GM18498 (cell line): Measurements from ENCODE around the gene EML6.
"Not testable (repeated sequence)": the region's sequence is repeated elsewhere in the genome, so short reads cannot be mapped to it uniquely, and the experiment has no call there.

Experiments used
- ATAC-seq: cut with Tn5 transposase; IDR thresholded peaks from one replicate; pipeline ENCODE4 v1.9.1; 2021; ENCODE audit warnings: mild to moderate bottlenecking, moderate library complexity; ENCODE audit not compliant: unreplicated experiment

The EML6 gene

GRCh38 chr2:54723131-54723995 lies at the start of gene EML6:
EML6 (plus strand) TSS chr2:54723662; CDS start chr2:54725062, 1,400 bp downstream.
- peak; percentile 98 for ATAC-seq

GRCh38 chr2:54675281-54675680 lies 48.2 kb upstream of the EML6 start:
- no peak for ATAC-seq

- ATAC-seq: no peak
Observed at GRCh38 chr2:54675738-54676137, 47.7 kb upstream of the EML6 start.

GRCh38 chr2:54676656-54677055 lies 46.8 kb upstream of the EML6 start:
- no peak for ATAC-seq

GRCh38 chr2:54677476-54678265 lies 45.8 kb upstream of the EML6 start:
- ATAC-seq: no peak

- ATAC-seq: no peak
Observed at GRCh38 chr2:54678719-54679118, 44.7 kb upstream of the EML6 start.

- peak; percentile 67 for ATAC-seq
Observed at GRCh38 chr2:54680397-54681041, 42.9 kb upstream of the EML6 start.

- ATAC-seq: no peak
Observed at GRCh38 chr2:54681416-54681815, 42.0 kb upstream of the EML6 start.

- ATAC-seq: no peak
Observed at GRCh38 chr2:54683596-54683995, 39.9 kb upstream of the EML6 start.

GRCh38 chr2:54685263-54685775 lies 38.1 kb upstream of the EML6 start:
- ATAC-seq: no peak

- no peak for ATAC-seq
Observed at GRCh38 chr2:54687595-54688152, 35.8 kb upstream of the EML6 start.

GRCh38 chr2:54691445-54692135 lies 31.9 kb upstream of the EML6 start:
- ATAC-seq: no peak

- no peak for ATAC-seq
Observed at GRCh38 chr2:54692556-54692955, 30.9 kb upstream of the EML6 start.

GRCh38 chr2:54695378-54695777 lies 28.1 kb upstream of the EML6 start:
- ATAC-seq: no peak

GRCh38 chr2:54697934-54698333 lies 25.5 kb upstream of the EML6 start:
- ATAC-seq: no peak

GRCh38 chr2:54698926-54699325 lies 24.5 kb upstream of the EML6 start:
- ATAC-seq: not testable (repeated sequence)

GRCh38 chr2:54699665-54700064 lies 23.8 kb upstream of the EML6 start:
- ATAC-seq: no peak

- ATAC-seq: no peak
Observed at GRCh38 chr2:54701029-54701428, 22.4 kb upstream of the EML6 start.

- ATAC-seq: no peak
Observed at GRCh38 chr2:54704238-54704637, 19.2 kb upstream of the EML6 start.
